GM12878 (cell line): Measurements from ENCODE around the gene SLC25A43. TPM values are rescaled to one million over a fixed set of nuclear protein-coding genes. Genes with fewer than 3 reads are reported as not detected.
A peak's percentile ranks its signal among the peaks of the same experiment; 100 is the strongest.

Experiments used
- ATAC-seq: fragments of 200-7000 bp; cut with Tn5 transposase; 3 replicates; pipeline ENCODE4 v1.9.1; 2020; ENCODE audit warnings: mild to moderate bottlenecking, moderate library complexity
- BruUV-seq: library from RNA; stranded (reverse); fragments of 400-500 nt; replicated peaks from 2 replicates; lab custom pipeline; 2021; lab: Mats Ljungman, UMichigan
- CTCF ChIA-PET: fragments of 300-600 bp; sonication (Branson Sonifier 250); formaldehyde crosslinking; extraction: SDS; loops from one replicate; lab custom pipeline; 2021; ENCODE audit warnings: inconsistent platforms; lab: Yijun Ruan, JAX
- POLR2A ChIA-PET: fragments of 350-600 bp; formaldehyde crosslinking; extraction: SDS; loops from one replicate; lab custom pipeline; 2021; ENCODE audit warnings: inconsistent platforms; lab: Charles Lee
- RAD21 ChIA-PET: fragments of 300-600 bp; sonication (Branson Sonifier 250); formaldehyde crosslinking; loops from one replicate; lab custom pipeline; 2023; ENCODE audit warnings: antibody characterized with exemption; ENCODE audit not compliant: unreplicated experiment; lab: Charles Lee
- SMC1A ChIA-PET: fragments of 300-600 bp; sonication (Branson Sonifier 250); formaldehyde crosslinking; loops from one replicate; lab custom pipeline; 2023; ENCODE audit not compliant: unreplicated experiment, uncharacterized antibody; lab: Charles Lee
- DNase-seq: peaks from one replicate; pipeline ENCODE4 v3.0.0-alpha.2; 2011; ENCODE audit warnings: low read depth, low spot score
- FAIRE-seq: peaks from 3 replicates; lab custom pipeline; 2011; peaks lifted over from hg19 to GRCh38; lab: Jason Lieb, UNC
- H2AFZ ChIP-seq: 2 replicates; pipeline ENCODE4 v1.6.0; 2011; ENCODE audit warnings: low read depth, low read length, control low read depth; ENCODE audit not compliant: control insufficient read depth
- H3K27ac ChIP-seq: 2 replicates; pipeline ENCODE4 v1.5.1; 2011; ENCODE audit warnings: control low read depth; ENCODE audit not compliant: control insufficient read depth, insufficient read depth
- H3K27me3 ChIP-seq, 2 experiments: replicated peaks in 1 of 2; 2 replicates each; pipeline versions ENCODE4 v1.6.0 to v1.6.1; 2011; ENCODE audit warnings: low read length in 1 of 2; ENCODE audit not compliant: control insufficient read depth in 2 of 2, insufficient read depth in 2 of 2
- H3K36me3 ChIP-seq, 2 experiments: 2 replicates each; pipeline ENCODE4 v1.5.1; 2011; ENCODE audit warnings: low read length in 1 of 2; ENCODE audit not compliant: control insufficient read depth in 2 of 2, insufficient read depth in 2 of 2
- H3K4me1 ChIP-seq: 2 replicates; pipeline ENCODE4 v1.6.1; 2011; ENCODE audit warnings: mild to moderate bottlenecking, low read length, moderate library complexity, mixed read lengths; ENCODE audit not compliant: control insufficient read depth, insufficient read depth
- H3K4me2 ChIP-seq: 2 replicates; pipeline ENCODE4 v1.6.0; 2011; ENCODE audit warnings: control low read depth; ENCODE audit not compliant: control insufficient read depth, insufficient read depth
- H3K4me3 ChIP-seq: fragments of 200-600 bp; sonication (generic); 2 replicates; pipeline ENCODE4 v1.5.1; 2016
- H3K79me2 ChIP-seq: 2 replicates; pipeline ENCODE4 v1.6.0; 2011; ENCODE audit warnings: low read length; ENCODE audit not compliant: control insufficient read depth, insufficient read depth
- H3K9ac ChIP-seq: 2 replicates; pipeline ENCODE4 v1.8.0; 2011; ENCODE audit warnings: low read length, control low read depth, mixed read lengths; ENCODE audit not compliant: control insufficient read depth, insufficient read depth
- H3K9me3 ChIP-seq: replicated peaks from 3 replicates; pipeline ENCODE4 v1.5.1; 2011; ENCODE audit warnings: mild to moderate bottlenecking, low read length; ENCODE audit not compliant: control insufficient read depth, insufficient read depth
- H4K20me1 ChIP-seq: 2 replicates; pipeline ENCODE4 v1.6.0; 2011; ENCODE audit not compliant: control insufficient read depth, insufficient read depth
- CBX3 ChIP-seq: fragments of 200-600 bp; sonication (generic); IDR thresholded peaks from 2 replicates; pipeline ENCODE4 v1.6.1; 2016; ENCODE audit warnings: low read depth, borderline replicate concordance
- CEBPZ ChIP-seq: fragments of 150-350 bp; IDR thresholded peaks from 2 replicates; pipeline ENCODE4 v1.6.1; 2016; ENCODE audit warnings: low read depth, low read length
- ESRRA ChIP-seq: IDR thresholded peaks from 2 replicates; pipeline ENCODE4 v1.6.1; 2012; ENCODE audit warnings: mild to moderate bottlenecking, low read length, improper control_type of control experiment
- GATAD2B ChIP-seq: fragments of 450-650 bp; conservative IDR thresholded peaks from 2 replicates; pipeline ENCODE4 v1.6.1; 2017; ENCODE audit warnings: low read depth, mild to moderate bottlenecking, moderate library complexity
- NBN ChIP-seq: fragments of 450-650 bp; IDR thresholded peaks from 2 replicates; pipeline ENCODE4 v1.6.1; 2016
- POLR2AphosphoS5 ChIP-seq: IDR thresholded peaks from 2 replicates; pipeline ENCODE4 v1.6.1; 2011; ENCODE audit warnings: mild to moderate bottlenecking, low read length, inconsistent platforms
- SIN3A ChIP-seq: IDR thresholded peaks from 2 replicates; pipeline ENCODE4 v1.6.1; 2012; ENCODE audit warnings: low read depth, low read length, improper control_type of control experiment
- ZBTB33 ChIP-seq: fragments of 450-650 bp; IDR thresholded peaks from 2 replicates; pipeline ENCODE4 v1.6.1; 2017; ENCODE audit warnings: mild to moderate bottlenecking
- ZNF622 ChIP-seq: fragments of 450-650 bp; IDR thresholded peaks from 2 replicates; pipeline ENCODE4 v1.6.1; 2017; ENCODE audit warnings: mild to moderate bottlenecking, inconsistent platforms
- WGBS: methylation state at CpG from one replicate; pipeline ENCODE4 v1.1.6; 2016; ENCODE audit warnings: low lambda C conversion rate; ENCODE audit not compliant: insufficient replicate concordance, insufficient coverage; ENCODE audit errors: missing lambda C conversion rate; 5-methylcytosine and 5-hydroxymethylcytosine counted together
- in situ Hi-C: fragments of 300-500 bp; cut with MboI; formaldehyde crosslinking; loops from 9 replicates; pipeline ENCODE4 v1.14.3; 2018; ENCODE audit warnings: mixed read lengths
- intact Hi-C: fragments of 100-400 bp; cut with micrococcal nuclease; formaldehyde crosslinking; loops from one replicate; pipeline ENCODE4 v1.14.2; 2022; ENCODE audit not compliant: unreplicated experiment
- polyA plus RNA-seq, 11 experiments: library from polyadenylated mRNA; depleted of rRNA in 4 of 11; unstranded in 6 of 11; stranded (reverse) in 5 of 11; fragments of >200 nt; fragmentation: Nextera tagmentation in 4 of 11; fragmentation: Illumina TruSeq in 1 of 11; extraction: Ambion mirVana in 4 of 11; extraction: Trizol in 1 of 11; gene quantifications; 1 replicate in 1 of 11; 2 replicates in 10 of 11; pipeline versions ENCODE4 v1.2.1 to v1.2.3, GENCODE V29; 2011 to 2016; ENCODE audit warnings: inconsistent platforms in 2 of 11, missing spikeins in 2 of 11, low read depth in 1 of 11
- total RNA-seq, 4 experiments: library from RNA; depleted of rRNA in 3 of 4; stranded (reverse); fragments of >200 nt in 3 of 4; fragmentation: Illumina TruSeq in 1 of 4; extraction: Trizol in 1 of 4; gene quantifications; 2 replicates each; pipeline versions ENCODE4 v1.2.1 to v1.2.3, GENCODE V29; 2013 to 2021

Gene SLC25A43
- total and polyA plus RNA-seq, 10 of the 15 experiments (the other 5 are each of a cell fraction or from before 2014, with no cell fraction given): 2.5 to 13.5 (median 6.8) TPM

- TF ChIP-seq ZBTB33 (no peak), CBX3 (no peak), ESRRA (no peak)
- TF ChIP-seq, all 136 proteins: peak for 35
Observed at GRCh38 chrX:119468551-119469312, 69.6 kb downstream of the SLC25A43 start (continued).

GRCh38 chrX:119469313-119469635 is 70.1 kb downstream of the SLC25A43 start:
- ChIA-PET POLR2A (interaction anchor here (0.5 to 4.5 kb wide), 5 partner anchors 8 to 131 kb away, joined by 3 to 21 read pairs (median 5); no protein-coding TSS in a partner anchor), SMC1A (interaction anchor here (0.7 to 1.3 kb wide), 4 partner anchors 9 to 323 kb away, joined by 3 to 5 read pairs (median 4); partner anchors contain the start of gene RPL39), RAD21 (interaction anchor here (0.6 to 1.9 kb wide), 6 partner anchors 9 to 136 kb away, joined by 3 to 15 read pairs (median 4); no protein-coding TSS in a partner anchor), CTCF (interaction anchor here (1.0 to 2.1 kb wide), 7 partner anchors 9 to 260 kb away, joined by 3 to 12 read pairs (median 3); no protein-coding TSS in a partner anchor)
- no peak for DNase-seq
- Histone ChIP-seq H3K4me2 (peak overlapping the region; percentile 66), H3K4me1 (no peaks in the 10 kb centered on the region; the same call in 1 of the 2 replicates), H3K9ac (peak overlapping the region; percentile 58), H3K79me2 (peaks cover 15% of the 10 kb centered on the region), H3K9me3 (no peaks in the 10 kb centered on the region; the same call in 2 of the 3 replicates), H2AFZ (no peak overlapping the region), H3K27me3 (no peaks in the 10 kb centered on the region), H3K4me3 (peak overlapping the region; percentile 57), H3K36me3 (peaks cover 0 to 6% of the 10 kb centered on the region in 2 experiments; a peak in 1 of 4 replicates), H3K27ac (peak overlapping the region; percentile 11; the same call in 1 of the 2 replicates), H4K20me1 (no peaks in the 10 kb centered on the region; the same call in 1 of the 2 replicates)
- no TSS peak for BruUV-seq
- TF ChIP-seq SIN3A (0 out of 2 replicates have a peak, but pooled peaks have one; percentile 27), CEBPZ (no peak), NBN (peak; percentile 39; the same call in 1 of the 2 replicates), GATAD2B (no peak), ESRRA (peak; percentile 72; the same call in 1 of the 2 replicates), ZNF622 (no peak), POLR2AphosphoS5 (peak; percentile 40; the same call in 1 of the 2 replicates)
- 27% methylated on average over 8 of the region's 8 CpGs for WGBS
- in situ Hi-C loops: no loop called here
- intact Hi-C loops: loop anchor here (1.0 kb wide), 1 partner anchor 70 kb away; the partner anchor contains the start of gene SLC25A43
- no peak for ATAC-seq
- FAIRE-seq: no peak
